Prostate gland (tissue), 2 donors: Measurements from ENCODE around the gene CENPK.

ENCODE experiments used
- POLR2A ChIP-seq: fragments of 450-650 bp; IDR thresholded peaks from one replicate; pipeline ENCODE4 v1.6.1; 2016; ENCODE audit warnings: antibody characterized with exemption, mild to moderate bottlenecking
- POLR2AphosphoS5 ChIP-seq: sonication (generic); formaldehyde crosslinking; IDR thresholded peaks from one replicate; pipeline ENCODE4 v1.6.1; 2017; ENCODE audit warnings: antibody characterized with exemption
- TF ChIP-seq, protein P1 (sequence below), 4 experiments: fragments of 200-600 bp in 2 of 4; fragments of 450-650 bp in 2 of 4; sonication (generic) in 2 of 4; IDR thresholded peaks; 1 replicate in 3 of 4; 2 replicates in 1 of 4; pipeline ENCODE4 v1.5.1; 2016 to 2019; ENCODE audit warnings: antibody characterized with exemption in 4 of 4, mild to moderate bottlenecking in 2 of 4, moderate library complexity in 2 of 4

DNA sequence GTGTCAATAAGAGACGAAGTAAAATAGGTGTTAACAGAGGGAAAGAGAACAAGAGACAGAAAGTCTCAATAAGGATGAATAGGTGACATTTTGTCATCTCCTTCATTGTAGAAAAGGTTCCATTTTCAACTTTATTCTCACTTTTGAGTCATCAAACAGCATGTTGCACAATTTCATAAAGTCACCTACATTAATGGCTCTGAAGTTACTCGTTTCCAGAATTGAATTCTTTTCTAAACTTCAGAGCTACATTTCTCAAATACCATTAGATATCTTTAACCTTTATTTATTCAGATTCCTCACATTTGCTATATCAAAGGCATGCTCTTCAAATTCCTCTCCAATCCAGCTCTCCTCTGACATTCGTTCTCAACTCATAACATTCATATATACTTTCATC, 94.3 kb downstream of the CENPK start:
- TF ChIP-seq, protein P1, sequence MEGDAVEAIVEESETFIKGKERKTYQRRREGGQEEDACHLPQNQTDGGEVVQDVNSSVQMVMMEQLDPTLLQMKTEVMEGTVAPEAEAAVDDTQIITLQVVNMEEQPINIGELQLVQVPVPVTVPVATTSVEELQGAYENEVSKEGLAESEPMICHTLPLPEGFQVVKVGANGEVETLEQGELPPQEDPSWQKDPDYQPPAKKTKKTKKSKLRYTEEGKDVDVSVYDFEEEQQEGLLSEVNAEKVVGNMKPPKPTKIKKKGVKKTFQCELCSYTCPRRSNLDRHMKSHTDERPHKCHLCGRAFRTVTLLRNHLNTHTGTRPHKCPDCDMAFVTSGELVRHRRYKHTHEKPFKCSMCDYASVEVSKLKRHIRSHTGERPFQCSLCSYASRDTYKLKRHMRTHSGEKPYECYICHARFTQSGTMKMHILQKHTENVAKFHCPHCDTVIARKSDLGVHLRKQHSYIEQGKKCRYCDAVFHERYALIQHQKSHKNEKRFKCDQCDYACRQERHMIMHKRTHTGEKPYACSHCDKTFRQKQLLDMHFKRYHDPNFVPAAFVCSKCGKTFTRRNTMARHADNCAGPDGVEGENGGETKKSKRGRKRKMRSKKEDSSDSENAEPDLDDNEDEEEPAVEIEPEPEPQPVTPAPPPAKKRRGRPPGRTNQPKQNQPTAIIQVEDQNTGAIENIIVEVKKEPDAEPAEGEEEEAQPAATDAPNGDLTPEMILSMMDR (IDR thresholded peaks at IDR 0.05): no peak
- TF ChIP-seq POLR2A: no peak
- TF ChIP-seq POLR2AphosphoS5: no peak
